Measurements from ENCODE around the gene PTGES3. TPM values are rescaled to one million over a fixed set of nuclear protein-coding genes. Genes with fewer than 3 reads are reported as not detected.
"Not testable (repeated sequence)": the region's sequence is repeated elsewhere in the genome, so short reads cannot be mapped to it uniquely, and the experiment has no call there.

The PTGES3 gene
- total RNA-seq, 1 donor from 2014 or later, result 157 TPM

DNA sequence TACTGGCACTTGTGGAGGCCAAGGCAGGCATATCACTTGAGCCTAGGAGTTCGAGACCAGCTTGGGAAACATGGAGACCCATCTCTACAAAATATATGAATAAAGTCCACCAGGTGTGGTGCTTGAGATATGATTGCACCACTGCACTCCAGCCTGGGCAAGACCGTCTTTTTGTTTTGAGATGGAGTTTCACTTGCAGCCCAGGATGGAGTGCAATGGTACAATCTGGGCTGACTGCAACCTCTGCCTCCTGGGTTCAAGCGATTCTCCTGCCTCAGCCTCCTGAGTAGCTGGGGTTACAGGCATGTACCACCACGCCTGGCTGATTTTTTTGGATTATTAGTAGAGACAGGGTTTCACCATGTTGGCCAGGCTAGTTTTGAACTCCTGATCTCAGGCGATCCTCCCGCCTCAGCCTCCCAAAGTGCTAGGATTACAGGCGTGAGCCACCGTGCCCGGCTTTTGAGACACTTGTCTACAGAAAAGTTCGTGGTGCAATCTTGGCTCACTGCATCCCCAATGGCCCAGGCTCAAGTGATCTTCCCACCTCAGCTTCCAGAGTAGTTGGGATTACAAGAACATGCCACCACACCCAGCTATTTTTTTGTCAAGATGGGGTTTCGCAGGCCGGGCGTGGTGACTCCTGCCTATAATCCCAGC lies 26.0 kb downstream of the PTGES3 start:
- intact Hi-C loops (cut with DNase I), result no loop called here
- DNase-seq (ENCODE audit: low spot score) (no peak), ATAC-seq (no peak)

DNA sequence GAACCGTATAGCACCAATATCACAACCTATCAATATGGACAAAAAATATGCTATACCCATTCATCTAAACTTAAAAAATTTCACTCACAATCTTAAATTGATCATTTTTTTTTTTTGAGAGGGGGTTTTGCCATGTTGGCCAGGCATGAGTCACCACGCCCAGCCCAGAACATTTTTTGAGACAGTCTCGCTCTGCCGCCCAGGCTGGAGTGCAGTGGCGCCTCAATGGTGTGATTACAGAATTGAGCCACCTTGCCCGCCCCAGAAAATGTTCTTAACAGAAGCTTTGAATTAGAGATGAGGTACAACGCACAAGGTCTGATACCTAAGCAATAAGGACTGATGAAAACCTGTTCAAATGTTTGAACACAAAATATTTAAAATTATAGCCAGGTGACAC lies 26.5 kb downstream of the PTGES3 start:
- no peak for DNase-seq (ENCODE audit: low spot score)
- intact Hi-C loops (cut with DNase I), result no loop called here
- no peak for ATAC-seq

DNA sequence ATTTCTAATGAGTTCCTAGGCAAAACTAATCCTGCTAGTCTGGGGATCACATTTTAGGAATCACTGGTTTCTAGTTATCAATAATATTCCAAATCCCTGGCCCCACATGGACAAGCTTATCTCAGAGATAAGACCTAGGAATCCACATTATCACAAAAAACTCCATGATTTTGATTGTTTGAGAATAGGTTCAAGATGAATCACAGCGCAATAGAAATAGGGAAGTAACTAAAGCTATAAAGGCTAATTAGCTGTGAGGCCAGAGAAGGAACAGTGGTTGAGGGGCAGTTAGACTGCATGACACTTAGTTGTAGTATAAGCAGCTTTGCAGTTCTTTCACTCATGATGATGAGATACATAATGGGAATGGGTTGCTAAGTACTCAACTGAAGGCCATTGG lies 29.2 kb downstream of the PTGES3 start:
- intact Hi-C loops (cut with DNase I), result no loop called here
- DNase-seq (ENCODE audit: low spot score) (no peak), ATAC-seq (no peak)

DNA sequence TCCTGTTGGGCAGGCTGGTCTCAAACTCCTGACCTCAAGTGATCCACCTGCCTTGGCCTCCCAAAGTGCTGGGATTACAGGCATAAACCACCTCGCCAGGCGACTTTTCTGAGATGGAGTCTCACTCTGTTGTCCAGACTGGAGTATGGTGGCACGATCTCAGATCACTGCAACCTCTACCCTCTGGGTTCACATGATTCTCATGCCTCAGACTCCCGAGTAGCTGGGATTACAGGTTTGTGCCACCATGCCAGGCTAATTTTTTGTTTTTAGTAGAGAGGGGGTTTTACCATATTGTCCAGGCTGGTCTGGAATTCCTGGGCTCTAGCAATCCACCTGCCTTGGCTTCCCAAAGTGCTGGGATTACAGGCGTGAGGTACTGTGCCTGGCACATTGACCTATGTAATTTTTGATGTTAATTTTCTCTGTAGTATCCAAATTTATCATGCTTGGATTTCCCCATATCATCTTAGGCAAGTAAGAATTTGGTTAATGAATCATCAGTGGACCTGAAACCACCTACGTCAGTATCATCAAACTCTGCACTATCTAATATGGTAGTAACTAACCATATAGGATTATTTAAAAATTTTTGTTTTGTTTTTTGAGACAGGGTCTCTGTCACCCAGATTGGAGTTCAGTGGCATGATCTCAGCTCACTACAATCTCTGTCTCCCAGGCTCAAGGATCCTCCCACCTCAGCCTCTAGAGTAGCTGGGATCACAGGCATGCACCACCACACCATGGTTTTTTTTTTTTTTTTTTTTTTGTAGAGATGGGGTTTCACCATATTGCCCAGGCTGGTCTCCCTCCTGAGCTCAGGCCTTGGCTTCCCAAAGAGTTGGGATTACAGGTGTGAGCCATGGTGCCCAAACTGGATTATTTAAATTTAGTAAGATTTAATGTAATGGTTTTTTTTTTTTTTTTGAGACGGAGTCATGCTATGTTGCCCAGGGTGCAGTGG lies 30.4 kb downstream of the PTGES3 start:
- intact Hi-C loops (cut with DNase I), result no loop called here
- DNase-seq (ENCODE audit: low spot score), result no peak
- no peak for ATAC-seq

DNA sequence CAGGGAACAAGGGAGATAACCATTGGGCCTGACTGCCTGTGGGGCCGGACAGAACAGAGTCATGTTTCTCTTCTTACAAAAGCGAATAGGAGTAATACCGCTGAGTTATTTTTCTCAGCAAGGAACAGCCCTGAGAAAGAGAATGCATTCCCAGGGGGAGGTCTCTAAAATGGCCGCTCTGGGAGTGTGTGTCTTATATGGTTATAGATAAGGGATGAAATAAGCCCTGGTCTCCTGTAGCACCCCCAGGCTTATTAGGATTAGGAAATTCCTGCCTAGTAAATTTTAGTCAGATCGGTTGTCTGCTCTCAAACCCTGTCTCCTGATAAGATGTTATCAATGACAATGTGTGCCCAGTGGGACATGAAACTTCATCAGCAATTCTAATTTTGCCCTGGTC lies 34.3 kb downstream of the PTGES3 start:
- intact Hi-C loops (cut with DNase I); ATAC-seq; DNase-seq (ENCODE audit: low spot score): not testable (repeated sequence)

DNA sequence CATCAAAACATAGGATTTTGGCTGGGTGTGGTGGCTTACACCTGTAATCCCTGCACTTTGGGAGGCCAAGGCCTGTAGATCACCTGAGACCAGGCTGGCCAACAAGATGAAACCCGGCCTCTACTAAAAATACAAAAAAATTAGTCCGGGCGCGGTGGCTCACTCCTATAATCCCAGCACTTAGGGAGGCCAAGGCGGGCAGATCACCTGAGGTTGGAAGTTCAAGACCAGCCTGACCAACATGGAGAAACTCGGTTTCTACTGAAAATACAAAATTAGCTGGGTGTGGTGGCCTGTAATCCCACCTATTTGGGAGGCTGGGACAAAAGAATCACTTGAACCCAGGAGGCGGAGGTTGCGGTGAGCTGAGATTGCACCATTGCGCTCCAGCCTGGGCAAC lies 40.1 kb downstream of the PTGES3 start:
- ATAC-seq; DNase-seq (ENCODE audit: low spot score); intact Hi-C loops (cut with DNase I): not testable (repeated sequence)

DNA sequence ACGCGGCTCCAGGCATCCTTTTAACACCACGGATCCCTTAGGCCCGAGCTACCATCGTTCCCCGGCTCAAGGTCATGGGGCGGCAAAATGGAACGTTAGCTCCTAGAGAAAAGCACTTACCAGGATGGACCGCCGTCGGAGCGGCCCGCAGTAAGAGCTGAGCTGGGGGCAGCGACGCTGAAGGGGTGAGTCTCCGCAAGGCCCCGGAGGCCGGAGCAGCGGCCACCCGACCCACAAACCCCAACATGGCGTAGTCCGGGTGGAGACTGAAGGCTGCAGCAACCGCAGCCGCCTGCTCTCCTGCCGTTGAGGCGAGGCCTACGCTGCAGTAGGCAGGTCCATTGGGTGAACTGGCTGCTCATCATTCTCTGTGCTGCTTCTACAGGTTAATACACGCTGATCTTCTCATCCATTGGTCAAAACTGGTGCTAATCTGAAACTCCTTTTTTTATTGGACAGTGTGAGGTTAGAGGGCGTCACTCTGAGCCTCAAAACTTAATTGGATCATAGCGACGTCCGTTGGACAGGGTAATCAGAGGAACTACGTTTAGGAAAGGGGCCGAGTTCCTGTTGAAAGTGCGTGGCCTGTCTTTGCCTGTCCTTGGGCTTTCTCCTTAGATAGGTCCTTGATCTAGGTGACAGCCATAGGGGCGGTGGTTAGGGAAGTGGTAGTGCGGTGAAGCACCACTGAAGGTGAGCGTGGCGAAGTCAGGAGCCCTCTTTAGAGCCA lies 42.2 kb downstream of the PTGES3 start, which contains the start of gene ATP5F1B:
Gene ATP5F1B, minus strand, starts transcription at position 268 of the 730 bp plus-strand sequence. Its CDS starts 21 bp downstream, at position 247.
- intact Hi-C loops (cut with DNase I), result no loop called here
- DNase-seq (ENCODE audit: low spot score), result peak; percentile 96
- ATAC-seq, result peak; percentile 100

DNA sequence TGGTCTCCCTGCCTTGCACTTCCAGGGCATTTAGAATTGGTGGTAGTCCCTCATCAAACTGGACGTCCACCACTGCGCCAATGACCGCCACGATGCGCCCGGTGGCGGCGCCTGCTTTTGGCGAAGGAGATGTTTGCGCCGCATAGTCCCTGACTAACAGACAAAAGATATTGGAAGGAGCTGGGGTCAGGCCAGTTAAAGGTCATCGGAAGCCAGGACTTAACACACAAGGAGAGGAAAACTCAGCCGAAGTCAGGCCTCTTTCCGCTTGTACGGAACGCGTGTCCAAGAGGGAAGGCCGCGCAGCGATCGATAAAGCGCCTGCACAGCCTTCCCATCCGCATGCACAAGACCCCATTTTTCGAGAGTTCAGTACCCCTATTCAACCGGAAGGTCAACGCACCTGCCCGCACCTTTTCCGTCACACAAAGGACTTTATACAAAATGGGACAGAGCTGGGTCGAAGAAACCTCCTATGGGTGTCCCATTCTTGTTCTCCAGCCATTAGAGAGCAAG lies 42.8 kb downstream of the PTGES3 start:
- ATAC-seq, result no peak
- intact Hi-C loops (cut with DNase I), result no loop called here
- no peak for DNase-seq (ENCODE audit: low spot score)

DNA sequence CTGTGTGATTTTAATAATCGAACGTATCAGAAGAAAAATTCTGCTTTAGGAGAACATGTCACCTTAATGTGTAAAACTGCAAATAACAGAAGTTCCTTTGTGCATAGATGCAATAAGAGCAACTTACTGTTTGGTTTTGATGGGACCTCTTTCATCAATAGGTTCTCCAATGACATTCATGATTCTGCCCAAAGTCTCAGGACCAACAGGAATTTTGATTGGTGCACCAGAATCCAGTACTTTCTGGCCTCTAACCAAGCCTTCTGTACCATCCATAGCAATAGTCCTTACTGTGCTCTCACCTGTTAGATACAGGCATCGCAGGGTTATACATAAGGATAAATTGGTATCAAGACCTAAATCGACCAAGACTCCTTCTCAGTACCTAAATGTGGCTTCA lies 43.4 kb downstream of the PTGES3 start:
- intact Hi-C loops (cut with DNase I), result no loop called here
- DNase-seq (ENCODE audit: low spot score), result no peak
- ATAC-seq, result no peak

DNA sequence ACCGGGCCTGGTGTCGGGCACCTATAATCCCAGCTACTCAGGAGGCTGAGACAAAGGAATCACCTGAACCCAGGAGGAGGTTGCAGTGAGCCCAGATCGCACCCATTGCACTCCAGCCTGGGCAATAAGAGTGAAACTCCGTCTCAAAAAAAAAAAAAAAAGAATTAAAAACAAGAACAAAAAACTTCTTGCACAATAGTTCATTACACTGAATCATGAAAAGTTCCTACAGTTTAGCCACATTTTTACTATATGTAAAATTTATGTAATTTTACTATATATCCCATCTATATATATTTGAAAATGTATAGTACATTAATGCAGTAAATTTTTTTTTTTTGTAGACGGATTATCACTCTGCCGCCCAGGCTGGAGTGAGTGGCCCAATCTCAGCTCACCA lies 46.9 kb downstream of the PTGES3 start:
- DNase-seq (ENCODE audit: low spot score) (no peak), ATAC-seq (no peak)
- intact Hi-C loops (cut with DNase I), result no loop called here

DNA sequence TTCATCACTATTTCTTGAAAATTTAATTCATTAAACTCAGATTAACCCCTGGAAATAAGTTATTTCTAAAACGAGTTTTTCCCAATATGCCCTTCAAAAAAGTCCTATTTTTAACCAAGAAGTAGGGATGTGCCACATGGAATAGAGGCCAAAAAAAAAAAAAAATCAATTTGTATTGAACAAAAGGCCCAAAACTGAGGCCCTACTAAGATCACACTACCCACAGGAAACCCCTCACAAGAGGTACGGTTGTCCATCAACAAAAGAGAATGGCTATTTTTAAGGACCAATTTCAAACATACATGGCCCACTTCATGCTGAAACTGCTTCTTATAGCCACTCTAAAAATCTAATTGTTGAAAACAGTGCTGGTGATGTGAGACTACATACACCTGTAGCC lies 50.5 kb downstream of the PTGES3 start:
- intact Hi-C loops (cut with DNase I), result no loop called here
- DNase-seq (ENCODE audit: low spot score) (no peak), ATAC-seq (no peak)

DNA sequence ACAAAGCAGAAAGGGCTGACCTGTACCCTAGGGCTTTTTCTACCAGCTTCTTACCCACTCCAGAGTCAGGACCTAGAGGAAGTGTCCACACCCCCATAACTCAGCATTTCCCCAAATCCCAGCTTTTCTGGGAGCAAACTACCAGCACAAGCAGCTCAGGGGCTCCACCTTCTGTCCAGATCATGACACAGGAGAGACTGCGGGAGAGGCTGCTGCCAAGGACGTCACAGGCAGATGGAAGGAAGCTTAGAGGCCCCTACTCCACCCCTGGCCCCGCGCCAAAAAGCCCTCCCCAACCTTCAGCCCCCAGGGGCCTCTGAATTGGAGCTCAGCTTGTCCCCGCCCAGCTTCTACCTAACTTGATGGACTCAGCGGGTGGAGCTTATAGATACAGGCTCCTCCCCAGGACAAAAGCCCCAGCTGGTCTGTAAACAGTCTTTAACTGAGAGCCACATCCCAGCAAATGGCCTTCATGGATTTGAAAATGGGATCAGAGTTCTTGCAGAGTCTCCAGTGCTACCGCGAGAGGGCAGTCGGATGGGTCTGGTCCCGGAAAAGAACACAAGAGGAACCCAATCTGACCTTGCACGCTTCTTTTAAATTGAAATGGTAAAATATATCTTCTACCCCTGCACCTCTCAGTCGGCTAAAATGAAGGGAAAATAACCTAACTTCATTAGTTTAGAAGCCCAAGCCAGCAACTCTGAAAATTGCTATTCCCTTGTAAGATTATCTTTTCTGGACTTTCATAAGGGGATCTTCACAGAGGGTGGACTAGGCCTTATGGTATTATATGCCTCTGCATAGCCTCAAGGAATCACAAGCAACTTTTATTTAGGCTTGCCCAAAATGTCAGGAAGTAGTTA lies 51.2 kb downstream of the PTGES3 start:
- intact Hi-C loops (cut with DNase I), result no loop called here
- peak; percentile 93 for ATAC-seq
- DNase-seq (ENCODE audit: low spot score), result peak; percentile 100

DNA sequence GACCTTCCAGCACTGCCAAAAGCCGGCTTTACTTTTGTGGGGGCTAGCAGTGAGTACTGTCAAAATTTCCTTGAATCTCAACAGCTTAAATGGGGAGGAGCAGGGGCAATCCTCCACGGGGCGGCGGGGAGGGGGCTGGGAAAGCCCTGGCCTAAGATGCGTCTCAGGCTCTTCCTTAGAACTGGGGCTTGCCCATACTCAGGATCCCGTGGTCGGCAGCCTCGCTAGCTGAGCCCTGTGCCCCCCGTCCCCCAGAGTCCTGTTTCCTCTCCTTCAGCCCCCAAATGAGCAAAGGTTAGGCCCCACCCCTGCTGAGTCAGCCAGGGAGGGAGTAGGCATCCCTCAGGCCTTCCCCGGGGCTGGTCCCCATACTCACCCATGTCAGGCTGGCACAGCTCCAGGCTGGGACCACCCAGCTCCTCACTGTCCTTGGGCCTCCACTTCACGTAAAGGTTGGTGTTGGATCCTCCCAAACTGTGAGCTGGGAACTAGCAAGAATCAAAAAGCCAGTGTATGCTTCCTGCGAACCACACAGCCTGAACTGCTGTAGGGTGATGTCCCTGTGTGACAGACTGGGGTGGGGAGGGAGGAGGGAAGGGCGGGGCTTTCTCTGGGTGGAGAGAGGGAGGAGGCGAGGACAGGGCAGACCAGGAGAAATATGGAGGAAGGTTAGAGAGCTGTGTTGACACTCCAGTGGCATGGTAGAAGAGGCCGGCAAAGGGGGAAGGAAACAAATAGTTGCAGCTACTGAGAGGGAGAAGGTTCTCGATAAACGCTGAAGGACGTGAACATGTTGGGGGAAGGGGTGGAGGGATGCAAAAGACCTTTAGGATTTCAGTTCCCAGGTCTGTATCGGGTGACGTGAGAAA lies 52.0 kb downstream of the PTGES3 start:
- ATAC-seq, result peak; percentile 91

DNA sequence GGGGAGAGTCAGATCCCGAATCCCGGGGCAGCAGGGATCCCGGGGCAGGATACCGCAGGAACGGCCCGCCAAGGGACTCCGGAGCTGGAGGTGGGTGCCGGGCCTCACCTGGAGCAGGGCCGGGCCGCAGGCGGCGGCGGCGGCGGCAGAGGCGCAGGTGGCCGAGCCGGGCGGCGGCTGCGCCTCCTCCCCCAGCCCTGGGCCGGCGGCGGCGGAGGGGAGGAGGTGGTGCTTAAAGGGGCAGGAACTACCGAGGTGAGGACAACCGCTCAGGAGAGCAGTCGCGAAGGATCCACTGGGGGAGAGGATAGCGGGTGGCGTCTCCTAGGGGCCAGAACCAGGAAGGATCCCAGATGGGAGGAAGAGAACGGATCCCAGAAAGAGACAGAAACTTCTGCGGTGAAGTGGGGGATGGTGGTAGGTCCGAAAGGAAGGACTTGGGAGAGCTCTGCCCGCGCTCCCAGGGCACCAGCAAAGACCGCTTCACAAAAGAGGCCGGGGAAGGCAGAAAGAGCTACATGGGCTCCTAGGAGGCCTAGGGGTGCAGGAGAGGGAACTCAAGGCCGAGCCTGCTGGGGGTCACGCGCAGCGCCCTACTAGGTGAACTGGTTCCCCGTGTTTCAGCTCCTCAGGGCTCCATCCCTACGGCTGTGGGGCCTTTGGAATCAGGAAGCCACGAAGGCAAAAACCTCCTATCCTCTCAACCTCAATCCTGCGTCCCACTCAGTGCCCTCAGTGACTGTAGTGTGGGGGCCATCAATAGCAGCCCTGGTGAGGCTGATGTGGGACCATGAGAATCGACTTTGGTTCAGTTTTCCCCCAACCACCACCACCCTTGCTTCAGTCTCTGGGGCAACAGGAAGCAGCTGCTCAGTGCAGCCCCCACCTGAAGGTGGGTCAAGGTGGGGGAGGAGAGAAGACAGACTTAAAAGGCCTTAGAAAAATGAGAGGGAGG lies 53.0 kb downstream of the PTGES3 start:
- ATAC-seq, result peak; percentile 20

More for the DNA sequence above, 52.0 kb downstream of the PTGES3 start:
- DNase-seq (ENCODE audit: low spot score), result peak; percentile 94
- intact Hi-C loops (cut with DNase I), result no loop called here

DNA sequence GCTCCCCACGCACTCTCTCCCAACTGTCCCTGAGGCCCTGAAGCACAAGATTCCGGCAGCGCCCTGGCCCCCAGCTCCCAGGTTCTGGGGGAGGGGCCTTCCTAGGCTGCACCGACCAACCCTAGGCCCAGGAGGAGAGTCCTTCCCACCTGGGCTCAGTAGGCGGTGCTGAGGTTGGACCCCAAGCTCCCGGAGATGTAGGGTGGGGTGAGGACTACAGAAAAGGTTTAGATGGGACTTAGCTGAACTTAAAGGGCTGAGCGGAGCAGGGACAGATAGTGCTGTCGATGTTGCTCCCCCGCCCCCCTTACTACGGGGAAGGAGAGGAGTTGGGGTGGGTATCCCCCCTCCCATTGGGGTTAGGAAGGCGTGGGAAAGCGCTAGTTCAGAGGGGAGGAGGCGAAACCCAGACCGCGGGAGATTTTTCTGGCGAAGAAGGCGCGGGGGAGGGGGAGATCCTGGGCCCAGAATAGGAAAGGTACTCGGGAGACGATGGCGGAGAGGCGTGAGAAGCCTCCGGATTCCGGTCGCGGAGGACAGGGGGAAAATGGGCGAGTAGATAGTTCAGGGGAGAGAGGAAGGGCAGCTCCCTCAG lies 53.7 kb downstream of the PTGES3 start:
- no peak for ATAC-seq
- intact Hi-C loops (cut with DNase I), result no loop called here
- peak; percentile 79 for DNase-seq (ENCODE audit: low spot score)

More for the DNA sequence above, 53.0 kb downstream of the PTGES3 start:
- DNase-seq (ENCODE audit: low spot score), result peak; percentile 69
- intact Hi-C loops (cut with DNase I), result no loop called here
